NCI-H510A treated with DMSO at 0.1 percent for 48 hours (cell line): ENCODE measurements around the gene DNAH12.
"Not testable (repeated sequence)": the region's sequence is repeated elsewhere in the genome, so short reads cannot be mapped to it uniquely, and the experiment has no call there.

ENCODE experiments used
- DNase-seq: peaks from one replicate; lab custom pipeline; 2025; lab: John Stamatoyannopoulos, UW

DNAH12 gene

DNA sequence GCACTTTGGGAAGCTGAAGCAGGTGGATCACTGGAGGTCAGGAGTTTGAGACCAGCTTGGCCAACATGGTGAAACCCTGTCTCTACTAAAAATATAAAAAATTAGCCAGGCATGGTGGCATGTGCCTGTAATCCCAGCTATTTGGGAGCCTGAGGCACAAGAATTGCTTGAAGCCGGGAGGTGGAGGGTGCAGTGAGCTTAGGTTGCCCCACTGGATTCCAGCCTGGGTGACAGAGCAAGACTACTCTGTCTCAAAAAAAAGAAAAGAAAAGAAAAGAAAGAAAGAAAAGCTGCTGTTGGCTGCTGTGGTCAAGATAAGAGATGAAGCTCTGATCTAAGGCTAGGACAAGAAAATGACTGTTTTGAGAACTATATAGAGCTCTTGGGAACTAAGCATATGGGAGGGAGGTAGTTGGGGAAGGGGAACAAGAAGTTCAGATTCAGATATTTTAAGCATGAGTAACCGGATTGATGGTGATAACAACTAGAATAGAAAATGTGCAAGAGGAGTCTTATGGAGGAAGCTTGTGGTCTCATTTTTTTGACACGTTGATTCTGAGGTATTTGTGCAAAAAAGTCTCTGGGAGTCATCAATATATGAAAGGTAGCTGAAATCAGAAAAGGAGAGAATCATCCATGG lies 25.7 kb downstream of the DNAH12 start:
- DNase-seq = no peak

DNA sequence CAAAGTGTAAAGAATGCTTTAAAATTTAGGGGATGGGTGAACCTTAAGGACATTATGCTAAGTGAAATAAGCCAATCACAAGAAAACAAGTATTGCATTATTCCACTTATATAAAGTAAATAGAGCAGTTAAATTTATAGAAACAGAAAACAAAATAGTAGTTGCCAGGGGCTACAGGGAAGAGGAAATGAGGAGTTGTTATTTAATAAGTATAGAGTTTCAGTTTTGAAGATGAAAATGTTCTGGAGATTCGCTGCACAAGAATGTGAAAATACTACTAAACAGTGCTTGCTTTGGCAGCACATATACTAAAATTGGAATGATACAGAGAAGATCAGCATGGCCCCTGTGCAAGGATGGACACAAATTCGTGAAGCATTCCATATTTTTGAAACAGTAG lies 32.0 kb downstream of the DNAH12 start:
- DNase-seq = no peak

DNA sequence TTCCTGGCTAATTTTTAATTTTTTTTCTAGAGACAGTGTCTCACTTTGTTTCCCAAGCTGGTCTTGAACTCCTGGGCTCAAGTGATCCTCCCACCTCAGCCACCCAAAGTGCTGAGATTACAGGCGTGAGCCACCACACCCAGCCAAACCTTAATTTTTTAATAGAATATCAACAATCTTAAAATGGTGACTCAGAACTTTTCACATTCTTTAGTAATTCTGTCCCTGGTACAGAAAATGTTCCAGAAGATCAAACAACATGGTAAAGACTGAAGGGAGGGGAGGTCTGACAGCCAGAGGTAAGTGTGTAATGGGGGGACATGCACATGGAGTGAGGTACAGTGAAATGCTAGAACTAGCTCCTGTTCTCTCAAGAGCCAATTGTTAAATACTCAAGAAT lies 38.2 kb downstream of the DNAH12 start:
- DNase-seq = no peak

DNA sequence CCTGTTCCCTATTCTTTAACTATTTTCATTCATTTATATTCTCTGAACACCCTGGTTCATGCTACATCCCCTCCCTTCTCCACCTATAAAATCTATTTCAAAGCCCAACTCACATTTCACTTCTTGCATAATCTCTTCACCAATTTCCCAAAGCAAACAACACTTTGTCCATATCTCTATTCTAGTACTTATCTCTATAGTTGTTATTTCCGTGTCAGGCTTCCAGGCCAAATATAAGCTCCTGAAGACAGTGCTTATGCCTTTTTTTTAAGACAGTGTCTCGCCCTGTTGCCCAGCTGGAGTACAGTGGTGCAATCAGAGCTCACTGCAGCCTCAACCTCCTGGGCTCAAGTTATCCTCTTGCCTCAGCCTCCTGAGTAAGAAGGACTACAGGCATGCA lies 43.6 kb downstream of the DNAH12 start:
- DNase-seq = no peak

DNA sequence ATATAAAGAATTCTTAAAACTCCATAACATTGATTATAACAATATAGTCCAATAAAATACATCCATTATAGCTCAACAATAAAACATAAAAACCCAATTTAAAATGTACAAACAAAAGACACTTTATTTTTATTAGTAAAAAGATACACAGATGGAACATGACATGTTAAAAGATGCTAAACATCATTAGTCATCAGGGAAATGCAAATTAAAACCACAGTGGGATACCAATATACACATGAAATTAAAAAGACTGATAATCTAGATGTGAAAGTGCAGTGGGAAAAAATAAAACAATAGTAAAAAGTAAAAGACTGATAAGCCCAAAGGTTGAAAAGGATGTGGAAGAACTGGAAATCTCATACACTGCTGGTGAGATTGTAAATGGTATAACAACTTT lies 46.2 kb downstream of the DNAH12 start:
- DNase-seq = no peak

DNA sequence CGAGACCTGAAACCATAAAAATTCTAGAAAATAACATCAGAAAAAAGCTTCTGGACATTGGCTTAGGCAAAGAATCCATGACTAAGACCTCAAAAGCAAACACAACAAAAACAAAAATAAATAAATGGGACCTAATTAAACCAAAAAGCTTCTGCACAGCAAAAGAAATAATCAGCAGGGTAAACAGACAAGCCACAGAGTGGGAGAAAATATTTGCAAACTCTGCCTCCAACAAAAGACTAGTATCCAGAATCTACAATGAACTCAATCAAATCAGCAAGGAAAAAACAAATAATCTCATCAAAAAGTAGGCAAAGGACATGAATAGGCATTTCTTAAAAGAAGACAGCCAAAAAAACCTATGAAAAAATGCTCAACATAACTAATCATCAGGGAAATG lies 59.6 kb downstream of the DNAH12 start:
- no peak for DNase-seq

DNA sequence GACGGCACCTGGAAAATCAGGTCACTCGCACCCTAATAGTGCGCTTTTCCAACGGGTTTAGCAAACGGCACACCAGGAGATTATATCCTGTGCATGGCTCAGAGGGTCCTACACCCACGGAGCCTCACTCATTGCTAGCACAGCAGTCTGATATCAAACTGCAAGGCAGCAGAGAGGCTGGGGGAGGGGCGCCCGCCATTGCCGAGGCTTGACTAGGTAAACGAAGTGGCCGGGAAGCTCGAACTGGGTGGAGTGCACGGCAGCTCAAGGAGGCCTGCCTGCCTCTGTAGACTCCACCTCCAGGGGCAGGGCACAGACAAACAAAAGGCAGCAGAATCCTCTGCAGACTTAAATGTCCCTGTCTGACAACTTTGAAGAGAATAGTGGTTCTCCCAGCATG lies 67.0 kb downstream of the DNAH12 start:
- not testable (repeated sequence) for DNase-seq

DNA sequence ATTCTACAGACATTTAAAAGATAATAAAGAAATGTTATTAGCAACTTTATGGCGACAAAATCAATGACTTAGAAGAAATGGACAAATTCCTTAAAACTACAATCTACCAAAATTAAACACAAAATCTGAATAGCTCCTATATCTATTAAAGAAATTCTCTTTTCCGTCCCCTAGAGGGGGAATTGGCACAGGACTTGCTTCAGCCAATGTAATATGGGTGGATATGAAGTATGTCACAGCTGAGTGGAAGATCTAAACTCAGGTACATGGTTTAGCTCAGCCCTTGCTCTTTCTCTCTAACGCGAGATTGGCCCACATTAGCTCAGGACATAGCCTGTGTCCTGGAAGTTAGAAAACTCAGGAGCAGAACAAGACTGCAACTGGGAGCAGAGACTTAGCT lies 79.3 kb downstream of the DNAH12 start:
- DNase-seq = no peak

DNA sequence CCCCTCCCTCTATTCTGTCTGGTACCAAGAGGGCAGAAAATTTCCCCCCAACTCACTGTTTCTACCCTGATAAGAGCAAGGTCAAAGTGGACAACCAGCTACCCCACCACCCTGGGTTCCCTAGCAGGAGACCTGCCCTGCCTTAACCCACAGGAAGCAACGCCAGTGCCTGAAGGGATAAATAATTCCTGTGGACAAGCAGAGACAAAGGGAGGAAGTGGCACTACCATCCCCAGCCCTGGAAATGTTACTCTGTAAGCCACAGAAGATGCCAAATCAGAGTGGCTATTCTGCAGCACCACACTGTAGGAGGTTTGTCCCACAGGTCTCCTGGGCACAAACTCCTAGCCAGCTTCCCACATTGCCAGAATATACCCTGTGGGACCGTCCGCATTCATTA lies 80.1 kb downstream of the DNAH12 start:
- DNase-seq = no peak

DNA sequence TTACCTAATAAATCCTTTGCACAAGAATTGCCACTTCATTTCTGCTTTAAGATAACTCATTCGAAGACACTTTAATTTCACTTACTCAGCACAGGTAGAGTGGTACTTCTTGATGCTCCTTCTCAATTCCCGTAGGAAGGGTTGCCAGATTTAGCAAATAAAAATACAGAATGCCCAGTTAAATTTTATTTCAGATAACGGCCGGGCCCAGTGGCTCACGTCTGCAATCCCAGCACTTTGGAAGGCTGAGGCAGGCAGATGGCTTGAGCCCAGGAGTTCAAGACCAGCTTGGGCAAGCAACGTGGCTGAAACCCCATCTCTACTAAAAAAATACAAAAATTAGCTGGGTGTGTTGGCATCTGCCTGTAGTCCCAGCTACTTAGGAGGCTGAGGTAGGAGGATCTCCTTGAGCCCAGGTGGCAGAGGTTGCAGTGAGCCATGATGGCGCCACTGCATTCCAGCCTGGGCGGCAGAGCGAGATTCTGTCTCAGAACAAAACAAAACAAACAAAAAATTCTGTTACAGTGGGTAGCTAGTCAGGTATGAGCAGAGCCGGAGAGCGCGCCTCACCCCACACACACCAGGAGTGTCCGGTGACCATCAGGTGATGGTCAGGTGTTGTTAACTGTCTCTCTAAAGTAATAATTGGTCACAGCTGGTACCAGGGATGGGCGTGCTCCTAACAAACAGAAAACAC lies 92.8 kb downstream of the DNAH12 start:
- DNase-seq = no peak

DNA sequence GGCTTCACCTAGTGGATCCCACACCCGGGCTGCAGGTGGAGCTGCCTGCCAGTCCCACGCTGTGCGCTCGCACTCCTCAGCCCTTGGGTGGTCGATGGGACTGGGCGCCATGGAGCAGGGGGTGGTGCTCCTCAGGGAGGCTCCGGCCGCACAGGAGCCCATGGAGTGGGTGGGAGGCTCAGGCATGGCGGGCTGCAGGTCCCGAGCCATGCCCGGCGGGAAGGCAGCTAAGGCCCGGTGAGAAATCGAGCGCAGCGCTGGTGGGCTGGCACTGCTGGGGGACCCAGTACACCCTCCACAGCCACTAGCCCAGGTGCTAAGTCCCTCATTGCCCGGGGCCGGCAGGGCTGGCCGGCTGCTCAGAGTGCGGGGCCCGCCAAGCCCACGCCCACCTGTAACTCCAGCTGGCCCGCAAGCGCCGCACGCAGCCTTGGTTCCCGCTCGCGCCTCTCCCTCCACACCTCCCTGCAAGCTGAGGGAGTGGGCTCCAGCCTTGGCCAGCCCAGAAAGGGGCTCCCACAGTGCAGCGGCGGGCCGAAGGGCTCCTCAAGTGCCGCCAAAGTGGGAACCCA lies 94.8 kb downstream of the DNAH12 start:
- not testable (repeated sequence) for DNase-seq

DNA sequence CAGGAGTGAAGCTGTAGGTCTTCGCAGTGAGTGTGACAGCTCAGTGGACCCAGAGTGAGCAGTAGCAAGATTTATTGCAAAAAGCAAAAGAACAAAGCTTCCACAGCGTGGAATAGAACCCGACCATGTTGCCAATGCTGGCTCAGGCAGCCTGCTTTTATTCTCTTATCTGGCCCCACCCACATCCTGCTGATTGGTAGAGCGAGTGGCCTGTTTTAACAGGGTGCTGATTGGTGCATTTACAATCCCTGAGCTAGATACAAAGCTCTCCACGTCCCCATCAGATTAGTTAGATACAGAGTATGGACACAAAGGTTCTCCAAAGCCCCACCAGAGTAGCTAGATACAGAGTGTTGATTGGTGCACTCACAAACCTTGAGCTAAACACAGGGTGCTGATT lies 95.7 kb downstream of the DNAH12 start:
- not testable (repeated sequence) for DNase-seq

DNA sequence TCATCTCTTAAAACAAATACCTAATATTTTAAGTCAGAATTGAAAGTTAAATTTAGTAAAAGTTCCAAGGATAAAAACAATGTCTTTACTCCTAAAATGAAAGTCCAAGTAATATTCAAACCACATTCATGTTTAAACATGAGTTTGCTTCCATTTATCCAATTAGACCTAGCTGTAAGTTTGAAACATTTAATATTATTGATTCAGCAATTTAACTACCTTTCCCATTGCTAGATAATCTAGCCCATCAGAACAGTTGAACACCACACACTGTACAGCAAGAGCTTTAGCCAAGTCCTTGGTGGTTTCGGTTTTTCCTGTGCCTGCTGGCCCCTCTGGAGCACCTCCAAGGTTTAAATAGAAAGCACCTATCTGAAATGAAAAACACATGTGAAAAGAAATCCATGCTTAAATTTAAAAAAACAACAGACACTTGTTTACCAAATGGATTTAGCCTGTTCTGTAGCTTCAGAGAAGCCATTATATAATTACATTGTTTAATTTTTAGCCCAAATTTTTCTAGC lies 97.8 kb downstream of the DNAH12 start:
- no peak for DNase-seq

DNA sequence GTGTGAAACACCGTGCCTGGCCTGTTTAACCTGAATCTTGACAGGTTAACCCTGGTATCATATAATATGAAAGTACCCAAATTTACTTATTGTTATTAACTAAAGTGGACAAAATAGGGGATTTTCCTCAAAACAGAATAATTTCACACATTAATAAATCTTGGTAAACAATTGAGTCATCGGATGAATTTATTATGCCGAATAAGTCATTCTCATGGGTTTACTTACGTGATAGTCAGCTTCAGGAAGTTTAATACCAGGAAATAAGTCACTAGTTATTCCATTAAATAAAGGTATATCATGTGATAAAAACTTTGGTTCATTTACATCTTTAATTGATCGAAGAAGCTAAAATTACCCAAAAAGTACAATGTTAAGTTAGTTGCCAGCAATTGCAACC lies 99.7 kb downstream of the DNAH12 start:
- no peak for DNase-seq

DNA sequence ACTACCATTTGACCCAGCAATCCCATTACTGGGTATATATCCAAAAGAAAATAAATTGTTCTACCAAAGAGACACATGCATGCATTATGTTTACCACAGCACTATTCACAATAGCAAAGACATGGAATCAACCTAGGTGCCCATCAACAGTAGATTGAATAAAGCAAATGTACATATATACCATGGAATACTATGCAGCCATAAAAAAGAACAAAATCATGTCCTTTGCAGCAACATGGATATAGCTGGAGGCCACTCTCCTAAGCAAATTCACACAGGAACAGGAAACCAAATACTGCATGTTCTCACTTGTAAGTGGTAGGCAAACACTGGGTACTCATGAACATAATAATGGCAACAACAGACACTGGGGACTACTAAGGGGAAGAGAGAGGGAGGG lies 104.0 kb downstream of the DNAH12 start:
- DNase-seq = not testable (repeated sequence)

DNA sequence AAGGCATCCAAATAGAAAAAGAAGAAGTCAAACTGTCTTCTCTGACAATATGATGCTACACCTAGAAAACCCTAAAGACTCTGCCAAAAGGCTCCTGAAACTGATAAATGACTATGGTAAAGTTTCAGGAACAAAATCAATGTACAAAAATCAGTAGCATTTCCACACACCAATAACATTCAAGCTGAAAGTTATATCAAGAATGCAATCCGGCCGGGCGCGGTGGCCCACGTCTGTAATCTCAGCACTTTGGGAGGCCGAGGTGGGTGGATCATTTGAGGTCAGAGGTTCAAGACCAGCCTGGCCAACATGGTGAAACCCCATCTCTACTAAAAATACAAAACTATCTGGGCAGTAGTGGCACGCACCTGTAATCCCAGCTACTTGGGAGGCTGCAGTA lies 105.7 kb downstream of the DNAH12 start:
- not testable (repeated sequence) for DNase-seq

DNA sequence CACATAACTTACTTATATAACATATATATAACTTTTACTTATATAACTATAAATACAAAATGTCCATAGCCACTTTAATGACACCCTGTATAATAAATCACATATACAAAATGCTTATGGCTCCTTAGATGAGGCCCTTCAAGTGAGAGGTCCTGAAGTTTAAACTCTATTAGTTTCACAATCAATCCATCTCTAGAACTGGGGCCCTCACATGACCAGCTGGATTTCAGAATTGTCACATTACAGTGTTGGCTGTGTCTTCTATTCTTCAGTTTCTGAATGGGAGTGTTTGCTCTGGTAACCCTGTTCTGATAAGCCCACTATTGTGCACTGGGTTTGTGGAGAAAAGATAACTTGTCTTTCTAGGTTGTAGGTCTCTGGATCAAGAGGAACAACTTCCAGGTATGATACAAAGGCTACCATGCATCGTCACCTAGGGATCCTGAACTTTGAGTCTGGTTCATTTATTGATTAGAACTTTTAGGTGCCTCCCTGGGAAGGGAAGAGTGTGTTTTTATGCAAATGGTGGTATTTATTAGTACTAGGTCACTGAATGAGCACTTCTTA lies 107.9 kb downstream of the DNAH12 start:
- no peak for DNase-seq

DNA sequence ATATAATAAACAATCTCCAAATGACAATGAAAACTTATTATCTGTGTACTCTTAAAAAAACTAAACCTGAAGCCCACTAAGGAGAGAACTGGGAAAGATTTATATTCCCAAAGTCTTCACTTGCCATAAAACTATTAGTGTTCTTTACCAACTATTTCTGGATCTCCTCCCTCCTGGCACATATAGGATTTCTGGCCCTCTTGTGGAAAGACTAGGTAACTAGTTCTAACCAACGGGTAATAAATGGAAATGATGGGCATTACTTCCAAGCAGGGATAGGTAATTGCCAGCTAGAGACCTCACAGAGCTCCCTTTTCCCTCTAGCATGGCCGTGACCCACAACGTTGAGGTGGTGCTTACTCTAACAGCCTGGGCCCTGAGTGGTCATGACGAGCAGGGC lies 110.1 kb downstream of the DNAH12 start:
- DNase-seq = peak; percentile 62

DNA sequence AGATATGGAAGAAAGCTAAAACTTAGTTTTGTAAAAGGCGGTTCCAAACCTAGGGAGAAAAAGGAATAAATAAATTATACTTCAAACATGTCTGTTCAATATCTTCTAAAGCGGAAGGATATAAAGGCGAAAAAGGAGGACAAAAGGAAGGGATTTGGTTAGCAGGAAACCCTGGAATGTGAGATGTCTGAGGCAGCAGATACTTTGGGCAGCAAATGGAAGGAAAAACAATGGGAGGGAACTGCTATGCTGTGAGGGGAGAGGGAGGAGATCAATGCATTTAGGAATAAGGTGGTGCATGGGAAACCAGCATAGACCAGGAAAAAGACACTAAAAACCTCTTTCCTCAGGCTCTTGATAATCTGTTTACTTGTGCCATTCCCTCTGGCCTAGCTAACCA lies 120.8 kb downstream of the DNAH12 start:
- DNase-seq = no peak

DNA sequence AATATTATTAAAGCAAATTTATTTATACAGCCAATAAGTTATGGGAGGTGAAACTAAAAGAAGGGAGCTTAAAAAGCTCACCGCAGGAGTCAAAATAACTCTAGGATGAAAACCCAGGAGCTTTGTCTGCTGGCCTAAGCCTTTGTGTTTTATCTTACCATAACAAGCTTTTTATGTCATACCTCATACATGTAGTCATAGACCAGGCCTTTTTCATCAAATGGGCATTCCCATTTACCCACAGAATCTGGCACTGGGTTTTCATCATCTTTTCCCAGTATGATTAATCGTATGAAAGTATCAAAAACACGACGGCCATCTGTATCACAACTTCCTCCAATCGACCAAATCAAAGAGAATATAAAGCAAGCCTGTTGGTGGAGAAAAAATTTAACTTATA lies 122.8 kb downstream of the DNAH12 start:
- no peak for DNase-seq

DNA sequence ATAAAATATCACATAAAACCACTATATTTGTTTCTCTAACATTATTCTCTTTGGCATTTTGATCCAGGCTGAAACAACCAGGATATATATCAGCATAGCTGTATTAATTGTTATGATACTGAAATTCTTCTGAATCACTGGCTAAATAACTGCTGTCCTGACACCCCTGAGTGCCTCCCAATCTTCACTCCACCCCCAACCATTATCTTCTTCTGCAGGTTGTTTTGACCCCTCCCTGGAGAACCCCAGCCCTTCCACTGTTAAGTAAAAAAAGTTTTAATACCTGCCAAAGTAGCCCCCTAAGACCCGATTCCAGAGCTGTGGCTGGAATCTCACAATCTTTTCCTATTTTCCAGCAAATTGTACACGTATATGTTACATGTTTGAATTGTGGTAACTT lies 124.1 kb downstream of the DNAH12 start:
- DNase-seq = no peak

DNA sequence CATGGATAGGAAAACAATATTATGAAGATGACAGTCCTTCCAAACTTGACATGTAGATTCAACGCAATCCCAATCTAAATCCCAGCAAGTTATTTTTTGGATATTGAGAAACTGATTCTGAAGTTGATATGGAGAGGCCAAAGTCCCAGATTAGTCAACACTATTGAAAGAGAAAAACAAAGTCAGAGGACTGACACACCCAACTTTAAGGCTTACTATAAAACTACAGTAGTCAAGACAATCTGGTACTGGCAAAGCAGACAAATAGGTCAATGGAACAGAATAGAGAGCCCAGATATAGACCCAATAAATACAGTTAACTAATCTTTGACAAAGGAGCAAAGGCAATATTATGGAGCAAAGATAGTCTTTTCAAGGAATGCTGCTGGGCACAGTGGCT lies 132.4 kb downstream of the DNAH12 start:
- no peak for DNase-seq

DNA sequence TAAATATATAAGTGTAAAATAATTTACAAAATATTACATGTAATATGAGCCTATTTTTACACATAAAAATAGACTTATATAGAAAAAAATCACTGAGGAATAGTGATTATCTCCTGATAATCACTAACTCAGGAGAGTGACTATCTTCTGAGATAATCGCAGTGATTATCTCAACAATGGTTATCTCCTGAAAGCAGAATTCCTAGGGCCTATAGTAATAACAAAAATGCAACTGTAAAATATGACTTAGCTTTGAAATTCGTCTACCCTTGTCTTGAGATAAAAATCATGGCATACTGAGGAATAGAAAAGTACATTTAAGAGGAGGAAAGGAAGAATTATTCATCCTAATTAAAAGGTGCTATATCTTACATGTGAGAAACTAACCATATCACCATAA lies 134.7 kb downstream of the DNAH12 start:
- DNase-seq = no peak
